A673 (cell line): Measurements from ENCODE around the gene METRNL.

Experiments
- CTCF ChIP-seq: fragments of 300-800, 200-600 bp; sonication (generic); conservative IDR thresholded peaks from 2 replicates; pipeline ENCODE4 v1.5.1; 2017; ENCODE audit warnings: low read depth, mild to moderate bottlenecking, antibody characterized with exemption, low read length, moderate library complexity, mixed read lengths
- EZH2 ChIP-seq: fragments of 200-600 bp; sonication (generic); IDR thresholded peaks from 2 replicates; pipeline ENCODE4 v1.6.1; 2017; ENCODE audit warnings: borderline replicate concordance, low read depth, mild to moderate bottlenecking, mixed read lengths, antibody characterized with exemption, low read length; ENCODE audit not compliant: poor library complexity, severe bottlenecking

GRCh38 chr17:83101805-83102480 lies 22.5 kb downstream of the METRNL start:
- TF ChIP-seq EZH2 (no peak), CTCF (no peak)
